ENCODE data around the gene ARHGEF3.

DNA sequence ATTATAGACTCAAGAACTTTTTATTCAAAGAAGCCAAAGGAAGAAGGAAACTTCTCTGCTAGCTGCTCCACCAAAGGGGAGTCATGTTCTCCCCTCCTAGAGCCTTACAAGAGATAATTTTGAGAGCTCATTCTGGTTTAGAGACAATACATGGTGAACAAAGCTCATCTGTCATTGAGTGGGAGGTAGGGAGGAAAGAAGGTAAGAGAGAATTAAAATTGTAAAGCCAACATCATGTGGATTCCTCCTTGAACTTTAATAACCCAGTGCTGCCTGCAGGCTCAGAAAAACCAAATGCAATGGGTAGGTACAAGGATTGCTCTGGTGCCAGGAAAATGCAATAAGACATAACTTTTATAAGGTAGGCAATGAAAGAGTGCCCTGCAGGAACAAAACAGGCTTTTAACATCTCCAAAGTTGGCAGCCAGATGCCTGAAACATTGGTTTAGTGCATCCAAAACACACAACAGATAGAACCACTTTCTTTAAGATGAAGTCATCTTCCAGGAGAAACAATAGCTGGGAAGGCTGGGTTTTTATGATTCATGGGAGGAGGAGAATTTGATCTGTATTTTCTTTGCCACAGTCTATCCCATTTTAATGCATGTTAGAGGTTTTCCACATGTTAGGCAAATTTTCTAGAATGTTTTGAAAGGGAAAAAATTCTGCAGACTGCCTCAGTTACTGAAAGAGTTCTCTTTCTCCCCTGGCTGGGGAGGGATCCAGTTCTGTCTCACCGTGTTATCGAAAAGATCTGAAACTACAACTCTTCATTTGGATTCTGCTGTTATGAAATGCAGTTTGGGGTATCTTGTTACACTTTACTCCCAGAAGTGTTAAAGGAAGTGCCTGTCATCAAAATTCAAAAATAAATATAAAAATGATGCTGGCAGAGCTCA is 11.3 kb upstream of the ARHGEF3 start:
- TF ChIP-seq, protein P1, sequence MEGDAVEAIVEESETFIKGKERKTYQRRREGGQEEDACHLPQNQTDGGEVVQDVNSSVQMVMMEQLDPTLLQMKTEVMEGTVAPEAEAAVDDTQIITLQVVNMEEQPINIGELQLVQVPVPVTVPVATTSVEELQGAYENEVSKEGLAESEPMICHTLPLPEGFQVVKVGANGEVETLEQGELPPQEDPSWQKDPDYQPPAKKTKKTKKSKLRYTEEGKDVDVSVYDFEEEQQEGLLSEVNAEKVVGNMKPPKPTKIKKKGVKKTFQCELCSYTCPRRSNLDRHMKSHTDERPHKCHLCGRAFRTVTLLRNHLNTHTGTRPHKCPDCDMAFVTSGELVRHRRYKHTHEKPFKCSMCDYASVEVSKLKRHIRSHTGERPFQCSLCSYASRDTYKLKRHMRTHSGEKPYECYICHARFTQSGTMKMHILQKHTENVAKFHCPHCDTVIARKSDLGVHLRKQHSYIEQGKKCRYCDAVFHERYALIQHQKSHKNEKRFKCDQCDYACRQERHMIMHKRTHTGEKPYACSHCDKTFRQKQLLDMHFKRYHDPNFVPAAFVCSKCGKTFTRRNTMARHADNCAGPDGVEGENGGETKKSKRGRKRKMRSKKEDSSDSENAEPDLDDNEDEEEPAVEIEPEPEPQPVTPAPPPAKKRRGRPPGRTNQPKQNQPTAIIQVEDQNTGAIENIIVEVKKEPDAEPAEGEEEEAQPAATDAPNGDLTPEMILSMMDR (tag by site-specific recombination; IDR thresholded peaks at IDR 0.05) = no peak
- TF ChIP-seq ZNF174 (tag by site-specific recombination; IDR thresholded peaks at IDR 0.05) (no peak), ZNF837 (tag by site-specific recombination; IDR thresholded peaks at IDR 0.05) (no peak), ZFP3 (tag by site-specific recombination; IDR thresholded peaks at IDR 0.05; ENCODE audit: low read depth) (no peak), ZNF2 (tag by site-specific recombination; IDR thresholded peaks at IDR 0.05) (no peak), ZSCAN16 (tag by site-specific recombination; IDR thresholded peaks at IDR 0.05) (no peak), BCL11B (tag by site-specific recombination; IDR thresholded peaks at IDR 0.05; ENCODE audit: low read depth) (no peak), ZNF146 (tag by site-specific recombination; IDR thresholded peaks at IDR 0.05) (no peak), ZNF112 (tag by site-specific recombination; IDR thresholded peaks at IDR 0.05) (no peak), MEIS1 (CRISPR knock-in tag; IDR thresholded peaks at IDR 0.05; ENCODE audit: borderline replicate concordance) (no peak)
- TF ChIP-seq, protein P2, sequence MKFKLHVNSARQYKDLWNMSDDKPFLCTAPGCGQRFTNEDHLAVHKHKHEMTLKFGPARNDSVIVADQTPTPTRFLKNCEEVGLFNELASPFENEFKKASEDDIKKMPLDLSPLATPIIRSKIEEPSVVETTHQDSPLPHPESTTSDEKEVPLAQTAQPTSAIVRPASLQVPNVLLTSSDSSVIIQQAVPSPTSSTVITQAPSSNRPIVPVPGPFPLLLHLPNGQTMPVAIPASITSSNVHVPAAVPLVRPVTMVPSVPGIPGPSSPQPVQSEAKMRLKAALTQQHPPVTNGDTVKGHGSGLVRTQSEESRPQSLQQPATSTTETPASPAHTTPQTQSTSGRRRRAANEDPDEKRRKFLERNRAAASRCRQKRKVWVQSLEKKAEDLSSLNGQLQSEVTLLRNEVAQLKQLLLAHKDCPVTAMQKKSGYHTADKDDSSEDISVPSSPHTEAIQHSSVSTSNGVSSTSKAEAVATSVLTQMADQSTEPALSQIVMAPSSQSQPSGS (tag by site-specific recombination; IDR thresholded peaks at IDR 0.05; ENCODE audit: low read depth) = 0 out of 2 replicates have a peak, but pooled peaks have one; percentile 10
- TF ChIP-seq, protein P3, sequence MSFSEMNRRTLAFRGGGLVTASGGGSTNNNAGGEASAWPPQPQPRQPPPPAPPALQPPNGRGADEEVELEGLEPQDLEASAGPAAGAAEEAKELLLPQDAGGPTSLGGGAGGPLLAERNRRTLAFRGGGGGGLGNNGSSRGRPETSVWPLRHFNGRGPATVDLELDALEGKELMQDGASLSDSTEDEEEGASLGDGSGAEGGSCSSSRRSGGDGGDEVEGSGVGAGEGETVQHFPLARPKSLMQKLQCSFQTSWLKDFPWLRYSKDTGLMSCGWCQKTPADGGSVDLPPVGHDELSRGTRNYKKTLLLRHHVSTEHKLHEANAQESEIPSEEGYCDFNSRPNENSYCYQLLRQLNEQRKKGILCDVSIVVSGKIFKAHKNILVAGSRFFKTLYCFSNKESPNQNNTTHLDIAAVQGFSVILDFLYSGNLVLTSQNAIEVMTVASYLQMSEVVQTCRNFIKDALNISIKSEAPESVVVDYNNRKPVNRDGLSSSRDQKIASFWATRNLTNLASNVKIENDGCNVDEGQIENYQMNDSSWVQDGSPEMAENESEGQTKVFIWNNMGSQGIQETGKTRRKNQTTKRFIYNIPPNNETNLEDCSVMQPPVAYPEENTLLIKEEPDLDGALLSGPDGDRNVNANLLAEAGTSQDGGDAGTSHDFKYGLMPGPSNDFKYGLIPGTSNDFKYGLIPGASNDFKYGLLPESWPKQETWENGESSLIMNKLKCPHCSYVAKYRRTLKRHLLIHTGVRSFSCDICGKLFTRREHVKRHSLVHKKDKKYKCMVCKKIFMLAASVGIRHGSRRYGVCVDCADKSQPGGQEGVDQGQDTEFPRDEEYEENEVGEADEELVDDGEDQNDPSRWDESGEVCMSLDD (tag by site-specific recombination; IDR thresholded peaks at IDR 0.05) = no peak
- TF ChIP-seq, protein P4, sequence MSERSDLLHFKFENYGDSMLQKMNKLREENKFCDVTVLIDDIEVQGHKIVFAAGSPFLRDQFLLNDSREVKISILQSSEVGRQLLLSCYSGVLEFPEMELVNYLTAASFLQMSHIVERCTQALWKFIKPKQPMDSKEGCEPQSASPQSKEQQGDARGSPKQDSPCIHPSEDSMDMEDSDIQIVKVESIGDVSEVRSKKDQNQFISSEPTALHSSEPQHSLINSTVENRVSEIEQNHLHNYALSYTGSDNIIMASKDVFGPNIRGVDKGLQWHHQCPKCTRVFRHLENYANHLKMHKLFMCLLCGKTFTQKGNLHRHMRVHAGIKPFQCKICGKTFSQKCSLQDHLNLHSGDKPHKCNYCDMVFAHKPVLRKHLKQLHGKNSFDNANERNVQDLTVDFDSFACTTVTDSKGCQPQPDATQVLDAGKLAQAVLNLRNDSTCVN (tag by site-specific recombination; optimal IDR thresholded peaks at IDR 0.05) = no peak
- TF ChIP-seq, protein P5, sequence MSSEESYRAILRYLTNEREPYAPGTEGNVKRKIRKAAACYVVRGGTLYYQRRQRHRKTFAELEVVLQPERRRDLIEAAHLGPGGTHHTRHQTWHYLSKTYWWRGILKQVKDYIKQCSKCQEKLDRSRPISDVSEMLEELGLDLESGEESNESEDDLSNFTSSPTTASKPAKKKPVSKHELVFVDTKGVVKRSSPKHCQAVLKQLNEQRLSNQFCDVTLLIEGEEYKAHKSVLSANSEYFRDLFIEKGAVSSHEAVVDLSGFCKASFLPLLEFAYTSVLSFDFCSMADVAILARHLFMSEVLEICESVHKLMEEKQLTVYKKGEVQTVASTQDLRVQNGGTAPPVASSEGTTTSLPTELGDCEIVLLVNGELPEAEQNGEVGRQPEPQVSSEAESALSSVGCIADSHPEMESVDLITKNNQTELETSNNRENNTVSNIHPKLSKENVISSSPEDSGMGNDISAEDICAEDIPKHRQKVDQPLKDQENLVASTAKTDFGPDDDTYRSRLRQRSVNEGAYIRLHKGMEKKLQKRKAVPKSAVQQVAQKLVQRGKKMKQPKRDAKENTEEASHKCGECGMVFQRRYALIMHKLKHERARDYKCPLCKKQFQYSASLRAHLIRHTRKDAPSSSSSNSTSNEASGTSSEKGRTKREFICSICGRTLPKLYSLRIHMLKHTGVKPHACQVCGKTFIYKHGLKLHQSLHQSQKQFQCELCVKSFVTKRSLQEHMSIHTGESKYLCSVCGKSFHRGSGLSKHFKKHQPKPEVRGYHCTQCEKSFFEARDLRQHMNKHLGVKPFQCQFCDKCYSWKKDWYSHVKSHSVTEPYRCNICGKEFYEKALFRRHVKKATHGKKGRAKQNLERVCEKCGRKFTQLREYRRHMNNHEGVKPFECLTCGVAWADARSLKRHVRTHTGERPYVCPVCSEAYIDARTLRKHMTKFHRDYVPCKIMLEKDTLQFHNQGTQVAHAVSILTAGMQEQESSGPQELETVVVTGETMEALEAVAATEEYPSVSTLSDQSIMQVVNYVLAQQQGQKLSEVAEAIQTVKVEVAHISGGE (tag by site-specific recombination; conservative IDR thresholded peaks at IDR 0.05; ENCODE audit: low read depth) = no peak

Measured in HEK293 (cell line).